C4-2B (cell line): ENCODE results near the gene PRDM15.

Experiments used
- H3K27ac ChIP-seq: fragments of 450-650 bp; 2 replicates; pipeline ENCODE4 v1.5.1; 2017
- CTCF ChIP-seq: fragments of 450-650 bp; conservative IDR thresholded peaks from 2 replicates; pipeline ENCODE4 v1.5.1; 2017; ENCODE audit warnings: mild to moderate bottlenecking
- ZFX ChIP-seq: fragments of 450-650 bp; IDR thresholded peaks from 2 replicates; pipeline ENCODE4 v1.6.1; 2017

PRDM15 gene

GRCh38 chr21:41806773-41807172 lies 72.4 kb downstream of the PRDM15 start:
- no peak overlapping the region for H3K27ac ChIP-seq
- no peak for TF ChIP-seq ZFX
- no peak for TF ChIP-seq CTCF

GRCh38 chr21:41805643-41806042 lies 73.5 kb downstream of the PRDM15 start:
- no peak overlapping the region for H3K27ac ChIP-seq
- TF ChIP-seq ZFX (no peak), CTCF (no peak)

- H3K27ac ChIP-seq: no peak overlapping the region
- TF ChIP-seq CTCF: no peak
- no peak for TF ChIP-seq ZFX
These were observed 74.1 kb downstream of the PRDM15 start for GRCh38 chr21:41805038-41805437.

- no peak overlapping the region for H3K27ac ChIP-seq
- TF ChIP-seq ZFX (no peak), CTCF (no peak)
These were observed 74.8 kb downstream of the PRDM15 start for GRCh38 chr21:41804381-41804780.

- TF ChIP-seq ZFX (no peak), CTCF (no peak)
- H3K27ac ChIP-seq: peak overlapping the region; percentile 48
These were observed 75.8 kb downstream of the PRDM15 start for GRCh38 chr21:41803316-41803715.

GRCh38 chr21:41802684-41803083 lies 76.5 kb downstream of the PRDM15 start:
- TF ChIP-seq ZFX (no peak), CTCF (no peak)
- H3K27ac ChIP-seq: peak overlapping the region; percentile 48

- H3K27ac ChIP-seq: peak overlapping the region; percentile 48
- no peak for TF ChIP-seq CTCF
- no peak for TF ChIP-seq ZFX
These were observed 77.0 kb downstream of the PRDM15 start for GRCh38 chr21:41802198-41802584.
